HepG2 (cell line): ENCODE results near the gene ABCG8. TPM values are rescaled to one million over a fixed set of nuclear protein-coding genes. Genes with fewer than 3 reads are reported as not detected.

Experiments used
- ATAC-seq: fragments of 200-7000 bp; cut with Tn5 transposase; 3 replicates; pipeline ENCODE4 v1.9.1; 2020; ENCODE audit warnings: mild to moderate bottlenecking, moderate library complexity
- BruUV-seq: library from RNA; stranded (reverse); fragments of 400-500 nt; replicated peaks from 2 replicates; lab custom pipeline; 2021; lab: Mats Ljungman, UMichigan
- CTCF ChIA-PET: fragments of 300-600 bp; formaldehyde crosslinking; extraction: SDS; loops from one replicate; lab custom pipeline; 2021; ENCODE audit warnings: low total read pairs, inconsistent platforms, low intra/inter-chr PET ratio; lab: Yijun Ruan, JAX
- POLR2A ChIA-PET: fragments of 350-600 bp; sonication (Branson Sonifier 250); formaldehyde crosslinking; loops from one replicate; lab custom pipeline; 2020; ENCODE audit warnings: antibody characterized with exemption, inconsistent platforms; lab: Yijun Ruan, JAX
- DNase-seq: peaks from one replicate; pipeline ENCODE4 v3.0.0-alpha.2; 2015; ENCODE audit warnings: low spot score
- FAIRE-seq: peaks from 3 replicates; lab custom pipeline; 2011; peaks lifted over from hg19 to GRCh38; lab: Jason Lieb, UNC
- H2AFZ ChIP-seq: one replicate; pipeline ENCODE4 v1.6.1; 2011; ENCODE audit warnings: low read length, inconsistent platforms
- H3K27ac ChIP-seq: fragments of 300-600 bp; 3 replicates; pipeline ENCODE4 v1.8.0; 2011; ENCODE audit warnings: mixed run types, mild to moderate bottlenecking, mixed read lengths, low read length, inconsistent platforms; ENCODE audit not compliant: insufficient read depth; ENCODE audit errors: extremely low read length
- H3K27me3 ChIP-seq, 2 experiments: fragments of 200-600 bp in 1 of 2; 2 replicates in 1 of 2; 3 replicates in 1 of 2; pipeline versions ENCODE4 v1.6.0 to v1.8.0; 2011; ENCODE audit warnings: low read length in 2 of 2, mild to moderate bottlenecking in 2 of 2, moderate library complexity in 2 of 2, inconsistent platforms in 1 of 2; ENCODE audit not compliant: insufficient read depth in 2 of 2, control insufficient read depth in 1 of 2
- H3K36me3 ChIP-seq, 2 experiments: fragments of 200-600 bp in 1 of 2; replicated peaks in 1 of 2; 2 replicates in 1 of 2; 3 replicates in 1 of 2; pipeline versions ENCODE4 v1.5.1 to v1.8.0; 2011; ENCODE audit warnings: low read length in 2 of 2, inconsistent platforms in 1 of 2; ENCODE audit not compliant: insufficient read depth in 2 of 2, control insufficient read depth in 1 of 2
- H3K4me1 ChIP-seq: 2 replicates; pipeline ENCODE4 v1.5.1; 2012; ENCODE audit warnings: low read length, inconsistent platforms; ENCODE audit not compliant: insufficient read depth
- H3K4me2 ChIP-seq: 2 replicates; pipeline ENCODE4 v1.6.0; 2011; ENCODE audit warnings: low read depth, low read length, inconsistent platforms
- H3K4me3 ChIP-seq, 3 experiments: fragments of 200-600 bp in 1 of 3; sonication (generic), shearing (Covaris generic) in 1 of 3; replicated peaks in 1 of 3; 2 replicates each; pipeline ENCODE4 v1.5.1; 2011 to 2016; ENCODE audit warnings: low read length in 3 of 3, inconsistent platforms in 2 of 3, low read depth in 2 of 3, mild to moderate bottlenecking in 2 of 3, control low read depth in 1 of 3, mixed read lengths in 1 of 3; ENCODE audit not compliant: insufficient read depth in 1 of 3
- H3K79me2 ChIP-seq: one replicate; pipeline ENCODE4 v1.6.1; 2011; ENCODE audit warnings: low read length, inconsistent platforms; ENCODE audit not compliant: insufficient read depth
- H3K9ac ChIP-seq: 2 replicates; pipeline ENCODE4 v1.6.0; 2011; ENCODE audit warnings: mild to moderate bottlenecking, low read depth, low read length, inconsistent platforms; ENCODE audit not compliant: insufficient read depth
- H3K9me3 ChIP-seq: 2 replicates; pipeline ENCODE4 v1.5.1; 2012; ENCODE audit warnings: mild to moderate bottlenecking, low read length
- H4K20me1 ChIP-seq: 2 replicates; pipeline ENCODE4 v1.6.0; 2011; ENCODE audit warnings: inconsistent platforms, mild to moderate bottlenecking, low read length, moderate library complexity; ENCODE audit not compliant: insufficient read depth
- AGO2 ChIP-seq: fragments of 200-400 bp; formaldehyde crosslinking; optimal IDR thresholded peaks from 2 replicates; pipeline ENCODE3; 2017; ENCODE audit warnings: mild to moderate bottlenecking, low read depth, low read length, moderate library complexity
- CBX1 ChIP-seq: IDR thresholded peaks from one replicate; pipeline ENCODE4 v1.6.1; 2016; ENCODE audit warnings: antibody characterized with exemption, low read depth
- EEA1 ChIP-seq: sonication (generic); formaldehyde crosslinking; IDR thresholded peaks from 2 replicates; pipeline ENCODE4 v1.5.1; 2020; ENCODE audit warnings: mild to moderate bottlenecking, missing genetic modification reagents, borderline replicate concordance
- EHMT2 ChIP-seq: fragments of 200-600 bp; sonication (generic); IDR thresholded peaks from 2 replicates; pipeline ENCODE4 v1.7.0; 2017; ENCODE audit warnings: antibody characterized with exemption, low read depth, low read length, borderline replicate concordance
- HNRNPUL1 ChIP-seq: fragments of 200-400 bp; formaldehyde crosslinking; IDR thresholded peaks from 2 replicates; pipeline ENCODE4 v1.6.1; 2017; ENCODE audit warnings: low read depth, mild to moderate bottlenecking, low read length, moderate library complexity
- TARDBP ChIP-seq: sonication (generic); formaldehyde crosslinking; IDR thresholded peaks from 2 replicates; pipeline ENCODE4 v1.8.0; 2022; ENCODE audit warnings: mild to moderate bottlenecking, missing genetic modification reagents
- ZBTB1 ChIP-seq: sonication (generic); formaldehyde crosslinking; IDR thresholded peaks from 2 replicates; pipeline ENCODE4 v1.4.0; 2020; ENCODE audit warnings: missing genetic modification reagents, borderline replicate concordance
- ZMYM4 ChIP-seq: sonication (generic); formaldehyde crosslinking; IDR thresholded peaks from 2 replicates; pipeline ENCODE4 v1.8.1; 2023; ENCODE audit warnings: mild to moderate bottlenecking, missing genetic modification reagents
- ZNF260 ChIP-seq: sonication (generic); formaldehyde crosslinking; IDR thresholded peaks from 2 replicates; pipeline ENCODE4 v1.4.0; 2020; ENCODE audit warnings: missing genetic modification reagents, low read depth, mild to moderate bottlenecking, borderline replicate concordance
- ZNF598 ChIP-seq: sonication (generic); formaldehyde crosslinking; IDR thresholded peaks from 2 replicates; pipeline ENCODE4 v1.5.1; 2020; ENCODE audit warnings: mild to moderate bottlenecking, missing genetic modification reagents, borderline replicate concordance
- ZNF768 ChIP-seq: sonication (generic); formaldehyde crosslinking; IDR thresholded peaks from 2 replicates; pipeline ENCODE4 v1.4.0; 2020; ENCODE audit warnings: missing genetic modification reagents
- WGBS: methylation state at CpG from one replicate; pipeline ENCODE4 v1.1.6; 2017; ENCODE audit warnings: low lambda C conversion rate; 5-methylcytosine and 5-hydroxymethylcytosine counted together
- in situ Hi-C: cut with HindIII; loops from 2 replicates; pipeline ENCODE4 v1.10.0; 2017; ENCODE audit warnings: low pct_unique_long_range_greater_than_20kb; ENCODE audit not compliant: extremely low pct_ligation_motif_present
- intact Hi-C: fragments of 100-400 bp; cut with micrococcal nuclease; formaldehyde crosslinking; loops from one replicate; pipeline ENCODE4 v1.10.0; 2022; ENCODE audit not compliant: unreplicated experiment
- polyA plus RNA-seq, 8 experiments: library from polyadenylated mRNA; depleted of rRNA in 3 of 8; stranded (reverse) in 7 of 8; unstranded in 1 of 8; fragments of >200 nt; fragmentation: Illumina TruSeq in 4 of 8; extraction: Trizol in 4 of 8; gene quantifications; 2 replicates each; pipeline versions ENCODE4 v1.2.1 to v1.2.3, GENCODE V29; 2011 to 2016; ENCODE audit warnings: low read depth in 4 of 8, missing spikeins in 1 of 8, mixed read lengths in 1 of 8; ENCODE audit not compliant: insufficient read depth in 1 of 8
- total RNA-seq, 5 experiments: library from RNA; depleted of rRNA; stranded (reverse); fragments of >200 nt; fragmentation: Illumina TruSeq; extraction: Trizol; gene quantifications; 2 replicates each; pipeline ENCODE4 v1.2.3, GENCODE V29; 2016; ENCODE audit warnings: low read depth in 1 of 5
- TF ChIP-seq, protein P1 (sequence below): sonication (generic); formaldehyde crosslinking; IDR thresholded peaks from 2 replicates; pipeline ENCODE4 v1.9.0; 2021; ENCODE audit warnings: missing genetic modification reagents, mild to moderate bottlenecking, borderline replicate concordance
- TF ChIP-seq, protein P2 (sequence below): sonication (generic); formaldehyde crosslinking; IDR thresholded peaks from 2 replicates; pipeline ENCODE4 v1.4.0; 2020; ENCODE audit warnings: missing genetic modification reagents

The ABCG8 gene
- total and polyA plus RNA-seq, 2 of the 13 experiments (the other 11 are each of a cell fraction or from before 2014, with no cell fraction given) = 8.1 to 8.8 TPM

DNA sequence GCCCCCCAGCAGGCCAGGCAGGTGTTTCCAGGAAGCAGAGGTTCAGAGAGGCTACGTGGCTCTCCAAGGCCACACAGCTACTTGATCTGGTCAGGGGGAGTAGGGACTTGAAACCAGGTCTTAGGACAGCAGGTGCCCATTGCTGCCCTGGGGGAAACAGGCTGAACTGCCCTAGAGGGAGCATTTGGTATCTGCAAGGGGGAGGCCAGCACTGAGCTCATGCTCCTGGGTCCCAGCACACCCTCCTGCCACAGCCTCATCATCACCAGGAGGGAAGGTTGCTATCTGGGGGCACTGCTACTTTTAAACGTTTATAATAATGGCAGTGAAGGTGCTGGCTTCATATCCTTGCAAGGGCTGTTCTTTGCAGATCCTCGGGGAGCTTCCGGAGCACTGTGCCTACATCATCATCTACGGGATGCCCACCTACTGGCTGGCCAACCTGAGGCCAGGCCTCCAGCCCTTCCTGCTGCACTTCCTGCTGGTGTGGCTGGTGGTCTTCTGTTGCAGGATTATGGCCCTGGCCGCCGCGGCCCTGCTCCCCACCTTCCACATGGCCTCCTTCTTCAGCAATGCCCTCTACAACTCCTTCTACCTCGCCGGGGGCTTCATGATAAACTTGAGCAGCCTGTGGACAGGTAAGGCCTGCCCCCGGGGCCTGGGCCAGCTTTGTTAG is 36.1 kb downstream of the ABCG8 start:
- no peak for FAIRE-seq
- Histone ChIP-seq H3K4me3 (no peak overlapping the region), H3K79me2 (no peaks in the 10 kb centered on the region), H3K4me1 (no peaks in the 10 kb centered on the region)
- 93% methylated on average over 10 of the region's 11 CpGs for WGBS
- POLR2A ChIA-PET = no interaction called here
- TF ChIP-seq ZNF768 (CRISPR knock-in tag) (peak; percentile 85), ZNF260 (CRISPR knock-in tag) (no peak)
- TF ChIP-seq, all 625 proteins: peak for 1
- DNase-seq = no peak
- Histone ChIP-seq H3K36me3 (peaks cover 0 to 6% of the 10 kb centered on the region in 2 experiments; a peak in 2 of 5 replicates), H3K9ac (no peak overlapping the region), H3K9me3 (no peaks in the 10 kb centered on the region), H3K4me2 (no peak overlapping the region), H2AFZ (no peak overlapping the region), H4K20me1 (no peaks in the 10 kb centered on the region), H3K27me3 (no peaks in the 10 kb centered on the region), H3K27ac (no peak overlapping the region)
- CTCF ChIA-PET = no interaction called here
- in situ Hi-C loops (no loop called here), intact Hi-C loops (loop anchor here (5.0 kb wide), 1 partner anchor 62 kb away; no protein-coding TSS in a partner anchor)
- peak; percentile 18 for ATAC-seq
- BruUV-seq = no TSS peak

DNA sequence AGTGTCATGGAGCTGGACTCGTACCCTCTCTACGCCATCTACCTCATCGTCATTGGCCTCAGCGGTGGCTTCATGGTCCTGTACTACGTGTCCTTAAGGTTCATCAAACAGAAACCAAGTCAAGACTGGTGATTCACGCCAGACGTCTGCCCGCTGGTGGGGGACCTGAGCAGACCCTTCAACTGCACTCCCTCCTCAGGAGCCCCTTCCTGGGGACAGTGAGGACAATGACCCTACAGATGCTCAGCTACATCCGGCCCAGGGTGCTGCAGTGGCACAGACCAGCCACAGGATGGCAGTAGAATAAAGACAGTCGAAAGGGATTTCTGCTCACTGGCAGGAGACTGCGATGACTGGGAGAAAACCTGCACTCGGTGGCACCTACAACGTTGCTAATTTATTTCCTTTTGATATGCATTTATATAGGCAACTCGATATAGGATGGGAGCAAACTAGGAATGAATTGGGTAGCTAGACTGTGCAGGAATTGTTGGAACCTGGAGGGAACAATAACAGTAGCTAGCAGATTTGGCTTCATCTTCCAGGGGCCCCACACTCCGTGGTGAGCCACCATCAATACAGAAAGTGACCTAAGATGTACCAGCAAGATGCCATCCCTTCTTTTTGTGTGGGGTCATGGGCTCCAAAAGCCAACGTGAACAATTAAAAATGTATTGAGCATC is 39.2 kb downstream of the ABCG8 start:
- H2AFZ ChIP-seq = no peak overlapping the region
- no peaks in the 10 kb centered on the region for H3K9me3 ChIP-seq
- H4K20me1 ChIP-seq = no peaks in the 10 kb centered on the region
- H3K79me2 ChIP-seq = no peaks in the 10 kb centered on the region
- H3K27ac ChIP-seq = no peak overlapping the region
- FAIRE-seq (peak; percentile 91), ATAC-seq (peak; percentile 64), DNase-seq (peak; percentile 59)
- no peak overlapping the region for H3K4me3 ChIP-seq
- H3K36me3 ChIP-seq = peaks cover 0 to 6% of the 10 kb centered on the region in 2 experiments; a peak in 2 of 5 replicates
- H3K9ac ChIP-seq = no peak overlapping the region
- POLR2A ChIA-PET = no interaction called here
- 48% methylated on average over 16 of the region's 16 CpGs for WGBS
- in situ Hi-C loops = no loop called here
- peaks cover 25% of the 10 kb centered on the region for H3K4me1 ChIP-seq
- BruUV-seq = no TSS peak
- H3K4me2 ChIP-seq = no peak overlapping the region
- CTCF ChIA-PET = interaction anchor here (0.8 kb wide), 1 partner anchor 20 kb away, joined by 4 read pairs; no protein-coding TSS in a partner anchor
- no peaks in the 10 kb centered on the region for H3K27me3 ChIP-seq
- intact Hi-C loops = loop anchor here (5.0 kb wide), 1 partner anchor 59 kb away; no protein-coding TSS in a partner anchor
- no peak for TF ChIP-seq EHMT2
- TF ChIP-seq ZMYM4 = no peak; the same call in 1 of the 2 replicates
- TF ChIP-seq, protein P1, sequence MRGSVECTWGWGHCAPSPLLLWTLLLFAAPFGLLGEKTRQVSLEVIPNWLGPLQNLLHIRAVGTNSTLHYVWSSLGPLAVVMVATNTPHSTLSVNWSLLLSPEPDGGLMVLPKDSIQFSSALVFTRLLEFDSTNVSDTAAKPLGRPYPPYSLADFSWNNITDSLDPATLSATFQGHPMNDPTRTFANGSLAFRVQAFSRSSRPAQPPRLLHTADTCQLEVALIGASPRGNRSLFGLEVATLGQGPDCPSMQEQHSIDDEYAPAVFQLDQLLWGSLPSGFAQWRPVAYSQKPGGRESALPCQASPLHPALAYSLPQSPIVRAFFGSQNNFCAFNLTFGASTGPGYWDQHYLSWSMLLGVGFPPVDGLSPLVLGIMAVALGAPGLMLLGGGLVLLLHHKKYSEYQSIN (CRISPR knock-in tag) = no peak
- TF ChIP-seq, protein P2, sequence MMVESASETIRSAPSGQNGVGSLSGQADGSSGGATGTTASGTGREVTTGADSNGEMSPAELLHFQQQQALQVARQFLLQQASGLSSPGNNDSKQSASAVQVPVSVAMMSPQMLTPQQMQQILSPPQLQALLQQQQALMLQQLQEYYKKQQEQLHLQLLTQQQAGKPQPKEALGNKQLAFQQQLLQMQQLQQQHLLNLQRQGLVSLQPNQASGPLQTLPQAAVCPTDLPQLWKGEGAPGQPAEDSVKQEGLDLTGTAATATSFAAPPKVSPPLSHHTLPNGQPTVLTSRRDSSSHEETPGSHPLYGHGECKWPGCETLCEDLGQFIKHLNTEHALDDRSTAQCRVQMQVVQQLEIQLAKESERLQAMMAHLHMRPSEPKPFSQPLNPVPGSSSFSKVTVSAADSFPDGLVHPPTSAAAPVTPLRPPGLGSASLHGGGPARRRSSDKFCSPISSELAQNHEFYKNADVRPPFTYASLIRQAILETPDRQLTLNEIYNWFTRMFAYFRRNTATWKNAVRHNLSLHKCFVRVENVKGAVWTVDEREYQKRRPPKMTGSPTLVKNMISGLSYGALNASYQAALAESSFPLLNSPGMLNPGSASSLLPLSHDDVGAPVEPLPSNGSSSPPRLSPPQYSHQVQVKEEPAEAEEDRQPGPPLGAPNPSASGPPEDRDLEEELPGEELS (CRISPR knock-in tag) = no peak
- TF ChIP-seq CBX1 = no peak
- TF ChIP-seq HNRNPUL1 = no peak
- TF ChIP-seq ZNF598 = peak; percentile 45; the same call in 1 of the 2 replicates
- TF ChIP-seq ZBTB1 (CRISPR knock-in tag) = no peak
- TF ChIP-seq EEA1 (CRISPR knock-in tag) = no peak
- TF ChIP-seq TARDBP (CRISPR knock-in tag) = peak; percentile 64; the same call in 1 of the 2 replicates
- no peak for TF ChIP-seq AGO2
